Measurements from ENCODE around the gene KIAA1191.

The KIAA1191 gene

GRCh38 chr5:176364765-176365350 lies 3.3 kb upstream of the KIAA1191 start:
- DNase-seq, result no peak
- Mint-ChIP-seq H3K4me1 (peaks cover 37% of the 10 kb centered on the region), H3K4me3 (peak overlapping the region; percentile 73), H3K27me3 (no peaks in the 10 kb centered on the region), H3K36me3 (peaks cover 17% of the 10 kb centered on the region), H3K9me3 (no peaks in the 10 kb centered on the region), H3K27ac (peak overlapping the region; percentile 14)
- CTCF ChIA-PET, result no interaction called here

GRCh38 chr5:176362233-176362490 lies 598 bp upstream of the KIAA1191 start:
- no peak for DNase-seq
- Mint-ChIP-seq H3K36me3 (peaks cover 25% of the 10 kb centered on the region), H3K9me3 (no peaks in the 10 kb centered on the region), H3K27ac (peak overlapping the region; percentile 95), H3K4me1 (peaks cover 46% of the 10 kb centered on the region), H3K27me3 (no peaks in the 10 kb centered on the region), H3K4me3 (peak overlapping the region; percentile 97)
- CTCF ChIA-PET, result interaction anchor here (0.6 to 1.3 kb wide), 4 partner anchors 23 to 235 kb away, joined by 3 to 4 read pairs (median 3); partner anchors contain the start of gene CLTB

GRCh38 chr5:176360894-176361436 lies 599 bp downstream of the KIAA1191 start:
- Mint-ChIP-seq H3K27ac (peak overlapping the region; percentile 95), H3K36me3 (peaks cover 26% of the 10 kb centered on the region), H3K9me3 (no peaks in the 10 kb centered on the region), H3K27me3 (no peaks in the 10 kb centered on the region), H3K4me3 (peak overlapping the region; percentile 97), H3K4me1 (peaks cover 44% of the 10 kb centered on the region)
- DNase-seq, result peak; percentile 47
- CTCF ChIA-PET, result interaction anchor here (1.0 to 1.2 kb wide), 3 partner anchors 27 to 126 kb away, joined by 3 read pairs; partner anchors contain the start of genes HIGD2A and NOP16

GRCh38 chr5:176359658-176360057 lies 1.9 kb downstream of the KIAA1191 start:
- CTCF ChIA-PET, result interaction anchor here (1.0 to 1.5 kb wide), 2 partner anchors 28 to 630 kb away, joined by 3 read pairs; partner anchors contain the start of genes HIGD2A and NOP16
- Mint-ChIP-seq H3K4me1 (peaks cover 43% of the 10 kb centered on the region), H3K9me3 (no peaks in the 10 kb centered on the region), H3K27ac (peak overlapping the region; percentile 54), H3K36me3 (peaks cover 30% of the 10 kb centered on the region), H3K27me3 (no peaks in the 10 kb centered on the region), H3K4me3 (peak overlapping the region; percentile 69)
- no peak for DNase-seq

GRCh38 chr5:176356179-176356566 lies 5.4 kb downstream of the KIAA1191 start:
- H3K36me3 Mint-ChIP-seq, result peaks cover 54% of the 10 kb centered on the region
- H3K27ac Mint-ChIP-seq, result no peak overlapping the region
- no peaks in the 10 kb centered on the region for H3K9me3 Mint-ChIP-seq
- no peak for DNase-seq
- no peaks in the 10 kb centered on the region for H3K27me3 Mint-ChIP-seq
- CTCF ChIA-PET, result interaction anchor here (1.3 kb wide), 1 partner anchor 19 kb away, joined by 3 read pairs; no protein-coding TSS in a partner anchor
- H3K4me3 Mint-ChIP-seq, result no peak overlapping the region
- peaks cover 29% of the 10 kb centered on the region for H3K4me1 Mint-ChIP-seq

GRCh38 chr5:176355400-176356178 lies 6.0 kb downstream of the KIAA1191 start:
- H3K27me3 Mint-ChIP-seq, result no peaks in the 10 kb centered on the region
- H3K4me1 Mint-ChIP-seq, result peaks cover 29% of the 10 kb centered on the region
- H3K4me3 Mint-ChIP-seq, result no peak overlapping the region
- DNase-seq, result no peak
- CTCF ChIA-PET, result interaction anchor here (0.7 to 1.3 kb wide), 3 partner anchors 19 to 1026 kb away, joined by 3 to 6 read pairs (median 3); no protein-coding TSS in a partner anchor
- H3K9me3 Mint-ChIP-seq, result no peaks in the 10 kb centered on the region
- H3K36me3 Mint-ChIP-seq, result peaks cover 56% of the 10 kb centered on the region
- peak overlapping the region; percentile 21 for H3K27ac Mint-ChIP-seq

GRCh38 chr5:176353533-176353932 lies 8.0 kb downstream of the KIAA1191 start:
- CTCF ChIA-PET, result no interaction called here

GRCh38 chr5:176352116-176352878 lies 9.3 kb downstream of the KIAA1191 start:
- no peak for DNase-seq
- peak overlapping the region; percentile 67 for H3K27ac Mint-ChIP-seq
- H3K4me1 Mint-ChIP-seq, result peaks cover 11% of the 10 kb centered on the region
- H3K27me3 Mint-ChIP-seq, result no peaks in the 10 kb centered on the region
- H3K36me3 Mint-ChIP-seq, result peaks cover 67% of the 10 kb centered on the region
- H3K9me3 Mint-ChIP-seq, result no peaks in the 10 kb centered on the region
- H3K4me3 Mint-ChIP-seq, result no peak overlapping the region
- CTCF ChIA-PET, result no interaction called here

More at GRCh38 chr5:176353533-176353932, 8.0 kb downstream of the KIAA1191 start:
- Mint-ChIP-seq H3K27me3 (no peaks in the 10 kb centered on the region), H3K4me1 (peaks cover 21% of the 10 kb centered on the region), H3K9me3 (no peaks in the 10 kb centered on the region), H3K4me3 (no peak overlapping the region), H3K27ac (no peak overlapping the region), H3K36me3 (peaks cover 69% of the 10 kb centered on the region)
- no peak for DNase-seq

GRCh38 chr5:176350416-176350815 lies 11.1 kb downstream of the KIAA1191 start:
- peaks cover 70% of the 10 kb centered on the region for H3K36me3 Mint-ChIP-seq
- H3K4me3 Mint-ChIP-seq, result no peak overlapping the region
- no peaks in the 10 kb centered on the region for H3K27me3 Mint-ChIP-seq
- H3K9me3 Mint-ChIP-seq, result no peaks in the 10 kb centered on the region
- CTCF ChIA-PET, result no interaction called here
- H3K27ac Mint-ChIP-seq, result no peak overlapping the region
- DNase-seq, result no peak
- H3K4me1 Mint-ChIP-seq, result peaks cover 8% of the 10 kb centered on the region

GRCh38 chr5:176342766-176343458 lies 18.7 kb downstream of the KIAA1191 start:
- no peak for DNase-seq
- Mint-ChIP-seq H3K9me3 (no peaks in the 10 kb centered on the region), H3K4me3 (no peak overlapping the region), H3K36me3 (peaks cover 36% of the 10 kb centered on the region), H3K27ac (peak overlapping the region; percentile 46), H3K27me3 (no peaks in the 10 kb centered on the region), H3K4me1 (no peaks in the 10 kb centered on the region)
- CTCF ChIA-PET, result no interaction called here

- no peaks in the 10 kb centered on the region for H3K4me1 Mint-ChIP-seq
- H3K27ac Mint-ChIP-seq, result no peak overlapping the region
- CTCF ChIA-PET, result no interaction called here
These were observed 19.4 kb downstream of the KIAA1191 start for GRCh38 chr5:176342158-176342483.

GRCh38 chr5:176341325-176342157 lies 20.0 kb downstream of the KIAA1191 start:
- Mint-ChIP-seq H3K27ac (no peak overlapping the region), H3K9me3 (no peaks in the 10 kb centered on the region), H3K36me3 (peaks cover 41% of the 10 kb centered on the region), H3K4me1 (no peaks in the 10 kb centered on the region), H3K4me3 (no peak overlapping the region), H3K27me3 (no peaks in the 10 kb centered on the region)
- CTCF ChIA-PET, result no interaction called here
- DNase-seq, result no peak

More at GRCh38 chr5:176342158-176342483, 19.4 kb downstream of the KIAA1191 start:
- no peak for DNase-seq
- H3K36me3 Mint-ChIP-seq, result peaks cover 36% of the 10 kb centered on the region
- H3K27me3 Mint-ChIP-seq, result no peaks in the 10 kb centered on the region
- H3K4me3 Mint-ChIP-seq, result no peak overlapping the region
- H3K9me3 Mint-ChIP-seq, result no peaks in the 10 kb centered on the region

GRCh38 chr5:176339304-176339703 lies 22.3 kb downstream of the KIAA1191 start:
- Mint-ChIP-seq H3K27ac (no peak overlapping the region), H3K9me3 (peaks cover 3% of the 10 kb centered on the region), H3K27me3 (no peaks in the 10 kb centered on the region), H3K4me3 (no peak overlapping the region), H3K4me1 (no peaks in the 10 kb centered on the region), H3K36me3 (peaks cover 35% of the 10 kb centered on the region)
- DNase-seq, result no peak
- CTCF ChIA-PET, result no interaction called here
